Endodermal cell (in vitro differentiated cells): Measurements from ENCODE around the gene KCNE2. TPM values are rescaled to one million over a fixed set of nuclear protein-coding genes. Genes with fewer than 3 reads are reported as not detected.
"Not testable (repeated sequence)": the region's sequence is repeated elsewhere in the genome, so short reads cannot be mapped to it uniquely, and the experiment has no call there.

Experiments used
- DNase-seq: peaks from one replicate; pipeline ENCODE4 v3.0.0-alpha.2; 2017
- H3K27ac ChIP-seq: 2 replicates; pipeline ENCODE4 v1.5.1; 2013; ENCODE audit warnings: mild to moderate bottlenecking, low read depth, low read length, moderate library complexity
- H3K27me3 ChIP-seq: 2 replicates; pipeline ENCODE4 v1.6.1; 2013; ENCODE audit warnings: mild to moderate bottlenecking, low read length, moderate library complexity; ENCODE audit not compliant: insufficient read depth, control insufficient read depth, poor library complexity, severe bottlenecking
- H3K36me3 ChIP-seq: 2 replicates; pipeline ENCODE4 v1.7.0; 2013; ENCODE audit warnings: mild to moderate bottlenecking, low read length, moderate library complexity; ENCODE audit not compliant: control insufficient read depth, insufficient read depth
- H3K4me1 ChIP-seq: one replicate; pipeline ENCODE4 v1.7.0; 2013; ENCODE audit warnings: low read length; ENCODE audit not compliant: control insufficient read depth, insufficient read depth
- H3K4me3 ChIP-seq: 2 replicates; pipeline ENCODE4 v1.5.1; 2013; ENCODE audit warnings: mild to moderate bottlenecking, low read length, moderate library complexity
- H3K9ac ChIP-seq: 2 replicates; pipeline ENCODE4 v1.6.1; 2013; ENCODE audit warnings: mild to moderate bottlenecking, low read length, moderate library complexity; ENCODE audit not compliant: poor library complexity, severe bottlenecking; ENCODE audit errors: extremely low read depth
- H3K9me3 ChIP-seq: 2 replicates; pipeline ENCODE4 v1.6.1; 2013; ENCODE audit warnings: mild to moderate bottlenecking, low read length, moderate library complexity; ENCODE audit not compliant: control insufficient read depth
- H3K27ac Mint-ChIP-seq: 2 replicates; pipeline ENCODE4 v1.8.0; 2020; ENCODE audit warnings: mixed read lengths
- H3K27me3 Mint-ChIP-seq: 2 replicates; pipeline ENCODE4 v1.8.0; 2021; ENCODE audit warnings: mild to moderate bottlenecking, mixed read lengths; ENCODE audit not compliant: insufficient read depth
- H3K36me3 Mint-ChIP-seq: 2 replicates; pipeline ENCODE4 v1.8.0; 2020; ENCODE audit warnings: low read depth, mixed read lengths
- H3K4me1 Mint-ChIP-seq: 2 replicates; pipeline ENCODE4 v1.8.0; 2020; ENCODE audit warnings: mixed read lengths
- H3K4me3 Mint-ChIP-seq: 2 replicates; pipeline ENCODE4 v1.8.0; 2020; ENCODE audit warnings: mild to moderate bottlenecking, moderate library complexity, mixed read lengths
- H3K9me3 Mint-ChIP-seq: 2 replicates; pipeline ENCODE4 v1.8.0; 2020; ENCODE audit warnings: mild to moderate bottlenecking, mixed read lengths
- WGBS, 2 experiments: methylation state at CpG; one replicate each; pipeline versions ENCODE4 v1.1.5 to v1.1.7; 2013; ENCODE audit warnings: missing lambda C conversion rate in 2 of 2, mixed read lengths in 1 of 2; ENCODE audit not compliant: insufficient coverage in 1 of 2, insufficient read length in 1 of 2; 5-methylcytosine and 5-hydroxymethylcytosine counted together
- total RNA-seq, 2 donors: library from RNA; stranded (reverse); fragmentation: NEBNext Ultra II Directional in 1 of 2; extraction: Animal tissue kit (Norgen Biotek cat#: 25700) in 1 of 2; gene quantifications; 2 replicates in 1 of 2; 3 replicates in 1 of 2; pipeline ENCODE4 v1.2.1, GENCODE V29; 2021
- TF ChIP-seq, protein P1 (sequence below): fragments of 200-600 bp; sonication (generic); conservative IDR thresholded peaks from 2 replicates; pipeline ENCODE4 v1.5.0; 2021; ENCODE audit warnings: antibody characterized with exemption, mild to moderate bottlenecking

Gene KCNE2
- total RNA-seq, 2 donors from 2014 or later: 0.59 to 3.8 TPM

DNA sequence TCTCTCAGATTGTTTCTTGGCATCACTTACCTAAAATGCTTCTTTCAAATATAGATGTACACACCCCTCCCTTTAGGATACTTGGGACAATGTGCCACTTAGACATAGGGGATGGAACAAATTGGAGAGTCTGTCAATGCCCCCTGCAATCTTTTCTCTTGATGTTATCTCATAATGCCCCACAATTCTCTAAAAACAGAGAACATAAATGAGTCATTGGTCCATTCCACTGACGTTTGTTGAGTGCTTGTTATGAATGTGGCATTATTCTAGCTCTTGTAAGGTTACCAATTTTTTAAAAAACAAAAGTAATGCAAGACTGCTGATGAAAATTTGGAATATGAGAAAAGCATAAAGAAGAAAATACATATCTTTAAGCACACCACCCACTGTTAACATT is 5.9 kb downstream of the KCNE2 start:
- Mint-ChIP-seq H3K9me3 (no peaks in the 10 kb centered on the region), H3K4me1 (peaks cover 12% of the 10 kb centered on the region), H3K36me3 (no peaks in the 10 kb centered on the region), H3K27ac (no peak overlapping the region), H3K27me3 (peaks cover 7% of the 10 kb centered on the region), H3K4me3 (no peak overlapping the region)
- Histone ChIP-seq H3K9me3 (no peaks in the 10 kb centered on the region), H3K9ac (no peak overlapping the region), H3K27me3 (no peaks in the 10 kb centered on the region), H3K36me3 (no peaks in the 10 kb centered on the region), H3K4me3 (no peak overlapping the region), H3K4me1 (no peaks in the 10 kb centered on the region), H3K27ac (no peak overlapping the region)
- DNase-seq: no peak
- TF ChIP-seq, protein P1, sequence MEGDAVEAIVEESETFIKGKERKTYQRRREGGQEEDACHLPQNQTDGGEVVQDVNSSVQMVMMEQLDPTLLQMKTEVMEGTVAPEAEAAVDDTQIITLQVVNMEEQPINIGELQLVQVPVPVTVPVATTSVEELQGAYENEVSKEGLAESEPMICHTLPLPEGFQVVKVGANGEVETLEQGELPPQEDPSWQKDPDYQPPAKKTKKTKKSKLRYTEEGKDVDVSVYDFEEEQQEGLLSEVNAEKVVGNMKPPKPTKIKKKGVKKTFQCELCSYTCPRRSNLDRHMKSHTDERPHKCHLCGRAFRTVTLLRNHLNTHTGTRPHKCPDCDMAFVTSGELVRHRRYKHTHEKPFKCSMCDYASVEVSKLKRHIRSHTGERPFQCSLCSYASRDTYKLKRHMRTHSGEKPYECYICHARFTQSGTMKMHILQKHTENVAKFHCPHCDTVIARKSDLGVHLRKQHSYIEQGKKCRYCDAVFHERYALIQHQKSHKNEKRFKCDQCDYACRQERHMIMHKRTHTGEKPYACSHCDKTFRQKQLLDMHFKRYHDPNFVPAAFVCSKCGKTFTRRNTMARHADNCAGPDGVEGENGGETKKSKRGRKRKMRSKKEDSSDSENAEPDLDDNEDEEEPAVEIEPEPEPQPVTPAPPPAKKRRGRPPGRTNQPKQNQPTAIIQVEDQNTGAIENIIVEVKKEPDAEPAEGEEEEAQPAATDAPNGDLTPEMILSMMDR: no peak
- 78% methylated on average over 1 of the region's 1 CpG; no CpG with 5 or more reads in 1 of the 2 experiments for WGBS, 2 experiments

DNA sequence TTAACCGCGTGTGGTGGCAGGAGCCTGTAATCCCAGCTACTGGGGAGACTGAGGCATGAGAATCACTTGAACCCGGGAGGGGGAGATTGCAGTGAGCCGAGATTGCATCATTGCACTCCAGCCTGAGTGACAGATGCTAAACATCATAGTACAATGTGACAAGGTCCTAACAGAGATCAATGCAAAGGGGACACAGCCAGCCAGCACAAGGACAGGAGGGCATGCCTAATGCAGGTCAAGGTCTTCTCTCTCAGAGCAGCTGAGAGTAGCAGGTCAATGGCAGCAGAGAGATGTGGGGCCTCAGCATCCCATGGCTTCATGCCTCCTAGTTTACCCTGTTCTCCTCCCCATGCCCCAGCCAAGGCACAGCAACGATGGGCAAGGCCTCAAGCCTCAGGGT is 8.5 kb downstream of the KCNE2 start:
- WGBS, 2 experiments: 79 to 100% methylated on average over 2 to 5 of the region's 5 CpGs
- H3K4me3 Mint-ChIP-seq: no peak overlapping the region
- Histone ChIP-seq H3K4me3 (no peak overlapping the region), H3K27me3 (no peaks in the 10 kb centered on the region), H3K9ac (no peak overlapping the region), H3K4me1 (no peaks in the 10 kb centered on the region), H3K36me3 (no peaks in the 10 kb centered on the region), H3K27ac (no peak overlapping the region), H3K9me3 (no peaks in the 10 kb centered on the region)
- TF ChIP-seq, protein P1: no peak
- H3K36me3 Mint-ChIP-seq: no peaks in the 10 kb centered on the region
- peak; percentile 16 for DNase-seq
- no peak overlapping the region for H3K27ac Mint-ChIP-seq
- H3K9me3 Mint-ChIP-seq: no peaks in the 10 kb centered on the region
- peaks cover 7% of the 10 kb centered on the region for H3K27me3 Mint-ChIP-seq
- H3K4me1 Mint-ChIP-seq: peaks cover 3% of the 10 kb centered on the region

DNA sequence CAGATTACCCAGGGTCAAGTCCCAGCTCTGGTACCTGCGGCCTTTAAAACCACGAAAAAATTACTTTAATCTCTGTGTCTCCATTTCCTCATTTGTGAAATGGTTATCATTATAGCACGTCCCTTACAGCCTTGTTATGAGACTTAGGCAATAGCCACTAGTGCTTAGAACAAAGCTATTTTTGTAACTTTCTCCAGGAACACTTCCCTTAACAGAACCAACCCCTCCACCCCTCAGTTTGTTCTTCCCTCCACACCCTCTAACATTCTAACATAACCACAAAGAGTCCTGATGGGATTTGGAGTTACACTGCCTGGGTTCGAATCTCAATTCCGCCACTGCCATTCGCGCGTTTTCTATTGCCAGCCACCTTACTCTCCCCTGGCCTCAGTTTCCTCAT is 10.7 kb downstream of the KCNE2 start:
- H3K36me3 Mint-ChIP-seq, H3K9ac ChIP-seq, H3K9me3 Mint-ChIP-seq, H3K4me3 ChIP-seq, H3K27me3 ChIP-seq, H3K4me1 ChIP-seq, H3K27me3 Mint-ChIP-seq, H3K4me3 Mint-ChIP-seq, H3K4me1 Mint-ChIP-seq, H3K27ac ChIP-seq, H3K36me3 ChIP-seq, H3K27ac Mint-ChIP-seq, H3K9me3 ChIP-seq, DNase-seq: not testable (repeated sequence)
- WGBS, 2 experiments: no CpG with 5 or more reads among the region's 8 CpGs

DNA sequence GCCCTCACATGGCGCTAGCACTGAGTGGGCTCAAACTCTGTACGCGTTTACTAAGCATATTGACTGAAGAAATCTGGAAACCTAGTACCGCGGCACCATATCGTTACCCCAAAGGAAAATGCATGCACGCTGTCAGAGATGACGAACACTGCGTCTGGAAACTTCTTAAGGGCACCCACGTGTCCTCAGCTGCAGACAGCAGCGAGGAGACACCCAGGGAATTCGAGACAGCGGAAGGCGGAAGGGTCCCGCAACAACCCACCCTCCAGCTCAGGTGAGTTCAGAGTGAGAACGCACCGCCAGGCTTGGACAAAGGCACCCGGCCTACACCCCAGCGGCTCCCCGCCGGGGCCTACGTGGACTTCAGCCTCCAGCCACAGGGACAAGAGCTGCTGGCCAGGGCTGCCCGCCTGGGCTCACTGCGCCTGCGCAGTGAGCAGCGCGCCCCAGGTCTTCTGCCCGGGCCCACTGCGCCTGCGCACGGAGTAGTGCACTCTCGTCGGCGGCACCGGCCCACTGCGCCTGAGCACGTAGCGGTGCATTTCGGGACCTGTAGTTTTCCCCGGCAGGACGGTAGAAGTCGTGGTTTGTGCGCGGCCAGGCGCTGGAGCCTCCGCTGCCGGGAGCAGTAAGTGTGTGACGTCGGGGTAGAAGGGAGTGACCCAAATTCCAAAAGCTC is 11.3 kb downstream of the KCNE2 start, which contains the start of gene SMIM11:
SMIM11 (plus strand) TSS at position 568 of the 679 bp plus-strand sequence. CDS start 3,998 bp downstream, outside the sequence.
- not testable (repeated sequence) for H3K27me3 Mint-ChIP-seq, H3K4me3 Mint-ChIP-seq, H3K9ac ChIP-seq, H3K27me3 ChIP-seq, H3K4me3 ChIP-seq, H3K27ac ChIP-seq, H3K4me1 Mint-ChIP-seq, H3K4me1 ChIP-seq, H3K27ac Mint-ChIP-seq, H3K9me3 Mint-ChIP-seq, H3K36me3 Mint-ChIP-seq, H3K9me3 ChIP-seq, H3K36me3 ChIP-seq, DNase-seq
- no CpG with 5 or more reads among the region's 49 CpGs for WGBS, 2 experiments

DNA sequence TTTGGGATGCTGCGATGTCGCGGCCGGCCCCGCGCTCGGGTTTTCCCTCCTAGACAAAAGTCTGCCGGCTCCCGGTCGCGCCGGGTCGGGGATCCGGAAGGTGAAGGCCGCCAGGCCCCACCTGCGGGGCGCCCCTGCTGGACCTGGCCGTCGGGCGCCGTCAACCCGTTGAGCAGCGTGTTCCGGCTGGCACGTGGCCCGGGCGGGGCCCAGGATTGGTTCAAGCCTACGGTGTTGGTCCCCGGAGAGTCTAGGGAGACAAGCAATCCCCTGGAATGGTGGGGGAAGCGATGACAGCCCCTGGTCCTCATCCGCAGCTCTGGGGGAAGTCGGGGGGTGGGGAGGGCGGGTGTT is 11.8 kb downstream of the KCNE2 start:
- H3K36me3 ChIP-seq, H3K4me3 ChIP-seq, H3K27me3 Mint-ChIP-seq, H3K4me3 Mint-ChIP-seq, H3K4me1 Mint-ChIP-seq, H3K4me1 ChIP-seq, H3K9me3 Mint-ChIP-seq, H3K27ac ChIP-seq, DNase-seq, H3K27ac Mint-ChIP-seq, H3K9ac ChIP-seq, H3K36me3 Mint-ChIP-seq, H3K9me3 ChIP-seq, H3K27me3 ChIP-seq: not testable (repeated sequence)
- no CpG with 5 or more reads among the region's 33 CpGs for WGBS, 2 experiments

DNA sequence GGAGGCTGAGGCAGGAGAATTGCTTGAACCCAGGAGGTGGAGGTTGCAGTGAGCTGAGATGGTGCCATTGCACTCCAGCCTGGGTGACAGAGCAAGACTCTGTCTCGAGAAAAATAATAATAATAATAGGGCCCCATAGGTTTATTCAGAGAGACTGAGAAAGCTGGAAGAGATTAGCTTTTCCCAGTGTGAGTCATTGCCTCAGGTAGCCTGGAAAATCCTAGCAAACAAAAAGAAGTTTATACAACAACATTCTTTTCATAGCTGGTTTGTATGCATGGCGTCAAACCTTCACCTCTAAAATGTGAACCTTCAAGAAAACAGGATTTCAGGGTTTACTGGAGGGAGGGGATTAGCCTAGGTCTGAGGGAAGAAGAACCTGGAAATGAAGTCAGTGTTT is 19.3 kb downstream of the KCNE2 start:
- WGBS, 2 experiments: no CpG with 5 or more reads among the region's 2 CpGs
- H3K36me3 Mint-ChIP-seq, H3K27ac ChIP-seq, H3K4me1 Mint-ChIP-seq, H3K27me3 Mint-ChIP-seq, H3K4me1 ChIP-seq, H3K4me3 Mint-ChIP-seq, H3K36me3 ChIP-seq, H3K4me3 ChIP-seq, H3K9ac ChIP-seq, H3K27ac Mint-ChIP-seq, DNase-seq, H3K27me3 ChIP-seq, H3K9me3 ChIP-seq, H3K9me3 Mint-ChIP-seq: not testable (repeated sequence)
